Endothelial cell of umbilical vein (primary cell): Measurements from ENCODE around the gene ZNF442.

Experiments
- EZH2 ChIP-seq: IDR thresholded peaks from 2 replicates; pipeline ENCODE4 v1.6.1; 2012; ENCODE audit warnings: borderline replicate concordance, low read depth, mild to moderate bottlenecking, moderate library complexity, low read length, inconsistent platforms; ENCODE audit not compliant: severe bottlenecking
- GATA2 ChIP-seq: IDR thresholded peaks from 2 replicates; pipeline ENCODE4 v1.7.0; 2011; ENCODE audit warnings: low read depth, mild to moderate bottlenecking, moderate library complexity, mixed read lengths, low read length; ENCODE audit not compliant: insufficient read length, insufficient read depth
- POLR2A ChIP-seq: IDR thresholded peaks from 2 replicates; pipeline ENCODE4 v1.6.1; 2012; ENCODE audit warnings: low read depth, mild to moderate bottlenecking, control low read depth, low read length
- POLR2AphosphoS5 ChIP-seq: IDR thresholded peaks from 2 replicates; pipeline ENCODE4 v1.6.1; 2012; ENCODE audit warnings: low read depth, mild to moderate bottlenecking, control low read depth, low read length, moderate library complexity; ENCODE audit not compliant: insufficient read depth
- TF ChIP-seq, protein P1 (sequence below), 2 donors: IDR thresholded peaks; 1 replicate in 1 of 2; 2 replicates in 1 of 2; pipeline ENCODE4 v1.5.1; 2011; ENCODE audit warnings: low read length in 2 of 2, mild to moderate bottlenecking in 2 of 2, moderate library complexity in 2 of 2, control low read depth in 1 of 2, inconsistent platforms in 1 of 2, low read depth in 1 of 2; ENCODE audit not compliant: insufficient read depth in 1 of 2; ENCODE audit errors: extremely low read depth in 1 of 2

DNA sequence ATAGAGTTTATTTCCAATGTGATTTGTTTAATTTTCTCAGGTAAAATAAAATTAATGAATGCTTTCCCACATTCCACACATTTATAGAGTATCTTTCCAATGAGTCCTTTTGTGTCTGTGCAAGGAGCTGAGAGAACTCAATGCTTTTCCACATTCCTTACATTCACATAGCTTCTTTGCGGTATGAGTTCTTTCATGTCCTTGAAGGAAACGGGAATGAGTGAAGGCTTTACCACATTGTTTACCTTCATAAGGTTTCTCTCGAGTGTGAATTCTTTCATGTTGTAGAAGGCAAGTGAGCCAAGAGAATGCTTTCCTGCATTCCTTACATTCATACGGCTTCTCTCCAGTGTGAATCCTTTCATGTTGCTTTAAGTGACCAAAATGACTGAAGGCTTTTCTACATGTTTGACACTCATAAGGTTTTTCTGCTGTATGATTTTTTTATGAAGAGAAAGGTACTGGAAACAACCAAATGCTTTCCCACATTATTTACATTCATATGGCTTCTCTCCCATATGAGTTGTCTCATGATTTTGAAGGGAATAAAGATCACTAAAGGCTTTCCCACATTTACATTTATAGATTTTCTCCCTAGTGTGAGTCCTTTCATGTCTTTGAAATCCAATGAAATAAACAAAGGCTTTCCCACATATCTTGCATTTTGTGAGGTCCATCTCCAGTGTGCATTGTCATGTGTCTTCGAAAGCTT, 14.4 kb upstream of the ZNF442 start:
- TF ChIP-seq, protein P1, sequence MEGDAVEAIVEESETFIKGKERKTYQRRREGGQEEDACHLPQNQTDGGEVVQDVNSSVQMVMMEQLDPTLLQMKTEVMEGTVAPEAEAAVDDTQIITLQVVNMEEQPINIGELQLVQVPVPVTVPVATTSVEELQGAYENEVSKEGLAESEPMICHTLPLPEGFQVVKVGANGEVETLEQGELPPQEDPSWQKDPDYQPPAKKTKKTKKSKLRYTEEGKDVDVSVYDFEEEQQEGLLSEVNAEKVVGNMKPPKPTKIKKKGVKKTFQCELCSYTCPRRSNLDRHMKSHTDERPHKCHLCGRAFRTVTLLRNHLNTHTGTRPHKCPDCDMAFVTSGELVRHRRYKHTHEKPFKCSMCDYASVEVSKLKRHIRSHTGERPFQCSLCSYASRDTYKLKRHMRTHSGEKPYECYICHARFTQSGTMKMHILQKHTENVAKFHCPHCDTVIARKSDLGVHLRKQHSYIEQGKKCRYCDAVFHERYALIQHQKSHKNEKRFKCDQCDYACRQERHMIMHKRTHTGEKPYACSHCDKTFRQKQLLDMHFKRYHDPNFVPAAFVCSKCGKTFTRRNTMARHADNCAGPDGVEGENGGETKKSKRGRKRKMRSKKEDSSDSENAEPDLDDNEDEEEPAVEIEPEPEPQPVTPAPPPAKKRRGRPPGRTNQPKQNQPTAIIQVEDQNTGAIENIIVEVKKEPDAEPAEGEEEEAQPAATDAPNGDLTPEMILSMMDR (IDR thresholded peaks at IDR 0.05; ENCODE audit: extremely low read depth in 1 of 2, insufficient read depth in 1 of 2, low read depth in 1 of 2, low read length in 2 of 2): no peak
- no peak for TF ChIP-seq POLR2AphosphoS5
- no peak for TF ChIP-seq POLR2A
- TF ChIP-seq GATA2: no peak
- TF ChIP-seq EZH2: no peak
